GM23338 (cell line): ENCODE measurements around the gene TMC1. TPM values are rescaled to one million over a fixed set of nuclear protein-coding genes. Genes with fewer than 3 reads are reported as not detected.

Experiments used
- ATAC-seq: fragments of 200-7000 bp; cut with Tn5 transposase; 3 replicates; pipeline ENCODE4 v1.9.1; 2020
- DNase-seq: peaks from one replicate; pipeline ENCODE4 v3.0.0-alpha.2; 2015; ENCODE audit warnings: low spot score
- H2AFZ ChIP-seq: fragments of 200-600 bp; sonication (generic); 2 replicates; pipeline ENCODE4 v1.8.0; 2016; ENCODE audit warnings: antibody characterized with exemption, mild to moderate bottlenecking, moderate library complexity
- H3F3A ChIP-seq: fragments of 200-600 bp; sonication (generic); replicated peaks from 2 replicates; pipeline ENCODE4 v1.8.0; 2017; ENCODE audit warnings: antibody characterized with exemption, mixed run types, low read depth
- H3K27ac ChIP-seq: fragments of 200-600 bp; sonication (generic); 2 replicates; pipeline ENCODE4 v1.6.1; 2016; ENCODE audit warnings: low read depth
- H3K27me3 ChIP-seq: fragments of 200-600 bp; sonication (generic); 2 replicates; pipeline ENCODE4 v1.8.0; 2016; ENCODE audit warnings: mild to moderate bottlenecking, mixed run types, moderate library complexity; ENCODE audit not compliant: insufficient read depth
- H3K36me3 ChIP-seq: fragments of 200-600 bp; sonication (generic); 2 replicates; pipeline ENCODE4 v1.8.0; 2016; ENCODE audit warnings: mild to moderate bottlenecking; ENCODE audit not compliant: insufficient read depth
- H3K4me1 ChIP-seq: fragments of 200-600 bp; sonication (generic); 2 replicates; pipeline ENCODE4 v1.8.0; 2016; ENCODE audit warnings: mild to moderate bottlenecking, moderate library complexity; ENCODE audit not compliant: insufficient read depth
- H3K4me2 ChIP-seq: fragments of 200-600 bp; sonication (generic); 2 replicates; pipeline ENCODE4 v1.7.1; 2017; ENCODE audit warnings: mixed run types
- H3K4me3 ChIP-seq: fragments of 200-600 bp; sonication (generic); 2 replicates; pipeline ENCODE4 v1.6.1; 2016; ENCODE audit warnings: mixed run types
- H3K79me2 ChIP-seq: fragments of 200-600 bp; sonication (generic); replicated peaks from 2 replicates; pipeline ENCODE4 v1.8.0; 2017; ENCODE audit warnings: mild to moderate bottlenecking; ENCODE audit not compliant: insufficient read depth
- H3K9me2 ChIP-seq: fragments of 200-600 bp; sonication (generic); 2 replicates; pipeline ENCODE4 v1.8.0; 2017; ENCODE audit not compliant: insufficient read depth
- H4K20me1 ChIP-seq: fragments of 200-600 bp; sonication (generic); replicated peaks from 2 replicates; pipeline ENCODE4 v1.8.0; 2017; ENCODE audit warnings: mild to moderate bottlenecking; ENCODE audit not compliant: insufficient read depth
- H3K27ac Mint-ChIP-seq: 2 replicates; pipeline ENCODE4 v1.8.0; 2020; ENCODE audit warnings: inconsistent platforms, mild to moderate bottlenecking, moderate library complexity, mixed read lengths
- H3K27me3 Mint-ChIP-seq: 3 replicates; pipeline ENCODE4 v1.8.0; 2022; ENCODE audit warnings: low read depth, mild to moderate bottlenecking, moderate library complexity, mixed read lengths, inconsistent platforms; ENCODE audit not compliant: insufficient read depth, poor library complexity
- H3K36me3 Mint-ChIP-seq: 3 replicates; pipeline ENCODE4 v1.8.0; 2021; ENCODE audit warnings: low read depth, mild to moderate bottlenecking, inconsistent platforms, moderate library complexity, mixed read lengths
- H3K4me1 Mint-ChIP-seq: 3 replicates; pipeline ENCODE4 v1.8.0; 2020; ENCODE audit warnings: mild to moderate bottlenecking, inconsistent platforms, mixed read lengths
- H3K4me3 Mint-ChIP-seq: 3 replicates; pipeline ENCODE4 v1.8.0; 2021; ENCODE audit warnings: moderate library complexity, mild to moderate bottlenecking, inconsistent platforms, mixed read lengths
- H3K9me3 Mint-ChIP-seq: 3 replicates; pipeline ENCODE4 v1.8.0; 2020; ENCODE audit warnings: moderate library complexity, mild to moderate bottlenecking, inconsistent platforms, mixed read lengths
- CTCF ChIP-seq, 2 experiments: fragments of 200-600 bp in 1 of 2; sonication (generic) in 1 of 2; conservative IDR thresholded peaks; 2 replicates each; pipeline versions ENCODE4 v1.5.1 to v1.6.1; 2016 to 2017; ENCODE audit warnings: antibody characterized with exemption in 2 of 2, low read depth in 2 of 2, mild to moderate bottlenecking in 2 of 2, moderate library complexity in 1 of 2
- EZH2 ChIP-seq: fragments of 200-600 bp; sonication (generic); IDR thresholded peaks from one replicate; pipeline ENCODE4 v1.8.0; 2017; ENCODE audit warnings: antibody characterized with exemption, mild to moderate bottlenecking, low read depth; ENCODE audit not compliant: unreplicated experiment
- EZH2phosphoT487 ChIP-seq: fragments of 200-600 bp; sonication (generic); IDR thresholded peaks from one replicate; pipeline ENCODE4 v1.8.1; 2018; ENCODE audit warnings: antibody characterized with exemption; ENCODE audit not compliant: unreplicated experiment
- ZNF462 ChIP-seq: fragments of 250-450 bp; sonication (Bioruptor Pico); IDR thresholded peaks from 2 replicates; pipeline ENCODE4 v1.5.0; 2020; ENCODE audit warnings: mild to moderate bottlenecking, moderate library complexity
- polyA plus RNA-seq: library from polyadenylated mRNA; unstranded; fragments of >200 nt; fragmentation: Nextera tagmentation; extraction: Ambion mirVana; gene quantifications from 2 replicates; pipeline ENCODE4 v1.2.1, GENCODE V29; 2016
- total RNA-seq: library from RNA; depleted of rRNA; stranded (reverse); fragments of >200 nt; shearing (Covaris generic); gene quantifications from 2 replicates; pipeline ENCODE4 v1.2.3, GENCODE V29; 2014

TMC1 gene
- total and polyA plus RNA-seq, 2 experiments from 2014 or later: 0.61 to 1.2 TPM

GRCh38 chr9:72665421-72665820 lies 144.0 kb downstream of the TMC1 start:
- Histone ChIP-seq H3K36me3 (no peaks in the 10 kb centered on the region), H3K4me3 (no peak overlapping the region), H3K27ac (no peak overlapping the region), H3K4me1 (0 out of 2 replicates have a peak, but pooled peaks cover 6% of the 10 kb centered on the region), H4K20me1 (no peaks in the 10 kb centered on the region), H2AFZ (no peak overlapping the region), H3K4me2 (no peak overlapping the region), H3K9me2 (0 out of 2 replicates have a peak, but pooled peaks cover 4% of the 10 kb centered on the region), H3K27me3 (no peaks in the 10 kb centered on the region), H3F3A (no peaks in the 10 kb centered on the region), H3K79me2 (no peaks in the 10 kb centered on the region)
- H3K4me3 Mint-ChIP-seq: no peak overlapping the region
- H3K27me3 Mint-ChIP-seq: no peaks in the 10 kb centered on the region
- peaks cover 3% of the 10 kb centered on the region; the same call in 2 of the 3 replicates for H3K36me3 Mint-ChIP-seq
- DNase-seq: no peak
- no peak for TF ChIP-seq ZNF462 (CRISPR knock-in tag)
- no peak for TF ChIP-seq EZH2
- TF ChIP-seq EZH2phosphoT487: no peak
- TF ChIP-seq CTCF (conservative IDR thresholded peaks at IDR 0.05; ENCODE audit: low read depth in 2 of 2): no peak
- peaks cover 7% of the 10 kb centered on the region; the same call in 1 of the 3 replicates for H3K4me1 Mint-ChIP-seq
- H3K27ac Mint-ChIP-seq: no peak overlapping the region
- no peak for ATAC-seq
- H3K9me3 Mint-ChIP-seq: peaks cover 4% of the 10 kb centered on the region; the same call in 1 of the 3 replicates
